GM18517 (cell line): Measurements from ENCODE around the gene KLF9.

ENCODE experiments used
- ATAC-seq: cut with Tn5 transposase; IDR thresholded peaks from one replicate; pipeline ENCODE4 v1.9.1; 2021; ENCODE audit warnings: mild to moderate bottlenecking, moderate library complexity; ENCODE audit not compliant: unreplicated experiment

Gene KLF9

DNA sequence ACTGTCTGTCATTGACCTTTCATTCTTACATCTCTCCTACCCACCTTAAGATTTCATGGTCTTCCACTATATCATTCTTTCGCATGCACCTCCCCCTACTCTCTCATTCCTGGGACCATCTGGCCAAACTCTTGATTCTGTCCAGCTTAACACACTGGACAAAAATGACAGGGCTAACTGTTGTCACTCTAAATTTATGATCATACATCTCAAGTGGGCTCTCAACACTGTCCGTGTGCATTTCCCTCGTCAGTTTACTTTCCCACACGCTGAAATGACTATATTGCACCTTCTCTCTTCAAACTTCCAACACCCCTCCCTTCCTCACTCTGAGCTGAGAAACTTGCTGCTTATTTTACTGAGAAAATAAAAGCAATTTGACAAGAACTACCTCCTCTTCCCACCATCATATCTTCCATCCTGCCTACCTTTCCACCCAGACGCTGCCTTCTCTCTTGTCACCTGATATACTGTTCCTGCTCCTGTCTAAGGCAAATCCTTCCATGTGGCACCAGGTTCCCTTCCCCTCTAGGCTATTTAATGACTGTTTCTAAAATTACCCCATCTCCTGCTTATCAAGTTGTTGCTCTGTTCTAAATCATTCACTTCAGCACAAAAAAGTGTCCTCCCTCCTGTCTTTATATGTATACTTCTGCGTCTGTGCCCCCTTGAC is 8.1 kb upstream of the KLF9 start:
- ATAC-seq: no peak

DNA sequence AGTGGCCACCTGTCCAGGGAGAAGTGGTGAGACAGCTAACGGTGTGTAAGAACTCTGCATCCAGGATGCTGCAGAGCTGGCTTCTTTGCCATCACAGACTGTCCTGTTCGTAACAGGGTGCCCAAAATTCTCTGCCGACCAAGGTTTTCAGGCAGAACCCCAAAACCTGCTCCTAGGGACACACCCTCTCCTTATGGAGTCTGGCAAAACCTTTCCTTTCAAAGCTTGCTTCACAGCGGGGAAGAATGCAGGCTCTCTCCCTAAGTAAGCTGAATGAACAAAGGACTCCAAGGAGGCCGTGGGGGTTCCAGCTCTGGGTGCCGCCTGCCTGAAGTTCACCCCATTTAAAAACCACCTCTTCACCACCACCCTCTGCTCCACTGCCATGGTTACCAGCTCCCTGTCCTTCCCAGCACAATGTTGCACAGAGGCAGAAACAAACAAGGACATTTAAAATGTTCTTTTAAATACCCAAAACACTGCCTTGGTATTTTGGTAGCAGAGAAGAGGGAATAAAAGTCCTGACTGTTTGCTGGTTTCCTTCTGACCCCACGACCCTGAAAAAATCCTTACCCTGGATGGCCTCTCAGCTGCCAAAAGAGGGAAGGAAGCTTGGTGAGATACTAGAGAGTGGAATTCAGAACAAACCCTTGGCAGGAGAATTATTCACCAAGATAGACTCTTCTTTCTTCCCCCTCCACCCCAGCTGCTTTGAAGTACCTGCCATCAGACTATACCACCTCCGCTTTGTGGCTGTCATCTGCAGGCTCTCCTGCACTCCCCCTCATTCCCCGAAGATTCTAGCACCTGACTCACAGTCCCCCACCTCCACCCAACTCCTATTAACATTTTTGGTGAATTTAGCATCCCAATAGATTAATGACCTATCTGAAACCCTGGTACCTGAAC is 7.1 kb upstream of the KLF9 start:
- ATAC-seq: no peak

DNA sequence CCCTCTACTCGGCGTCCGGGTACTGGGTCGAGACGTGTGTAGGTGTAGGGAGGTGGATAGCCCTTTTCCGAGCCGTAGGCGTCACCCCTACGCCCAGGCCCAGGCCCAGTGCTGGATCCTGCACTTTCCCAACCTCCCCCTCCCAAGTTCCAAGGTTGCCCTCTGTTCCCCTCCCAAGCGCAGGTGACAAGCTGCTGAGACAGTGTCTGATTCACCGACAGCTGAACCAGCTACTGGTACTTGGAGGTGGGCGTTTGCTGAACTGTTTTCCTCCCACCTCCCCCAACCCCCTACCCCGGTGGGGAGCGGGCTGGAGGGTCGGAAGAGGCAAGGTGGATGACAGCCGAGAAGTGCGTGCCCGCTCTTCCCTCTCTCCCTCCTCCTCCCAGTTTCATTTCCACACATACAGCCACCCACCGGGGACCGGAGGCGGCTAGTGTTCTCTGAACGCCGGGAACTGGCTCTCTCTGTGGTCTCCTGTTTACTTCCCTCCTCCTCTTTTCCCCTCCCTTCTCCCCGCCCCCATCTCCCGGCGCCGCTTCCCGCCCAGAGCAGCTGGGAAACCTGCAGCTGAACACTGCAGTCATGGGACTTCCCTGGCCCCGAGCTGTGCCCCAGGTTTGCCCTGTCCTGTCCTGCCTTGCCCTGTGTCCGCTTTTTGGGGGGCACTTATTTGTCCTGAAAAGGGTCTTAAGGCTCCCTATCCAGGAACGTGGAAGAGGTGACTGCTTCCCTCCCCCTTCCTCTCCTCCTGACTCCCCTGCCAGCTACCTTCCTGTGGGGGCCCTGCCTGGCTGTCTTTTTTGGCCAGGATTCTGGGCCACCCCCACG is 6.2 kb upstream of the KLF9 start:
- peak; percentile 8 for ATAC-seq

DNA sequence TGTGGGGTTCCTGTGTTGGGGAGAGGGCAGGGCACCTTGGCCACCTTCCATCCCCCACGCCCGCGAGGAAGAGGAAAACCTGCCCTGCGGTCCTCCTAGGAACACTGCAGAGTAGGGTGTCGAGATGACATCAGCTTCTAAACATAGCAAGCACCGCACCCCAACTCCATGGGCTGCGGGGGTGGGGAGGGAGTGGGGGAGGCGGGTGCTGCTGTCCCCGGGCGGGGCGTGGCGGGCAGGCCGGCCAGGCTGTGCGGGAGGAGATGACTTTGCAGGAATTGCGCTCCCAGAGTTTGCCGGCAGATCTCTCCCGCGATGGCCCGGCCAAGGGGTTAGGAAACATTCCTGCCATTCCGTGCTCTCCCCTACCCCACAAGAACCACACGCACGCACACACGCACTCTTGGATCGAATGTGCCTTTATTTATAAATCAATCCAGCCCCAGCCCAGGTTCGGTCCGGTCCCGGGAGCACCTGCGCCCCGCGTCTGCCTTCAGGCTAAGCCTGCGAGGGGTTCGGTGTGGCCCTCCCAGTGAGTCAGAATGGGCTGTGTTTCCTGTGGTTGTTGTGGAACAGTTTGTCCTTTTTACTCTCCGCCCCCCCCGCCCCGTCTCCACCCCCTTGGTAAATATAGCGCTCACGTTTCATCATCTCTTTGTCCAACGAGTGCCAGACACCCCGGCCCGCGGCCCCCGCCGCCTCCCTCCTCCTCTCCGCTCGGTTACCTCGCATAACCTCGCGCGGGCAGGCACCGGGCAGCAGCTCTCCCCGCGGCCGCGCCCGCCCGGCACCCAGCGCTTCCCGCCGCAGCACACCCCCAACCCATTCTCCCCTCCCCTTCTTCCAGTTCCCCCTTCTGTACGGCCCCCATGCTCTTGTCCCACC is 5.3 kb upstream of the KLF9 start:
- peak; percentile 28 for ATAC-seq

DNA sequence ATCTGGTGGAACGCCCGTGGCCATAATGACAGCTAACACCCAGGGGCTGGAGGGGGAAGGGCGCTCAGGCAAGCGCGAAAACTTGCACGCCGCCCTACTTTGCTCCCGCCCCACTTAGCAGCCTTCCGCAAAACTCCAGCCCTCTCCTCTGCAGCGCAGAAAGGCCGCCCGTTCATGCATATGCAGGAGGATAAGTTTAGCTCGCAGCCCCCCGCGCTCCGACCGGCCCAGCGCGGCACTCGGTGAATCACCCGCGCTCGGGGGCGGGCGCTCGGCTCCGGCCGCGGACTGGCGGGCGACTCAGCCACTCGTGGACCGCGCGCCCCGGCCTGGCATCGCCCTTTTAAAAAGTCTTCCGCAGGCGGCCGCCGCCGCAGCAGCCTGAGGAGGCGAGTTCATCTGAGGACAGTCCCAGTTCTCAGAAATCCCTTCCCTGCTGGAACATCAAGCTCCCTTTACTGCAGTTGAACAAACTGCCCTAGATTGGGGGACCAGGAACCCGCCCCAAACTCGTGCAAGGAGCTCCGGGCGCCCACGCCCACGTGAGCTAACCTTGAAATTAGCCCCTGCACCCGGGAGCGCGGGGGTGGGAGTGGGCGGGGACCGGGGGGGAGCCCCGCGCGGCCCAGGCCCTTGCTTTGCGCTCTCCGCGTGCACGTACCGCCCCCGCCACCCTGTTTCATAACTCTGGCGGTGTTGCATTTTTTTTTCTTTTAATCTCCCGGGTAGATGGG is 4.5 kb upstream of the KLF9 start:
- ATAC-seq: peak; percentile 57

DNA sequence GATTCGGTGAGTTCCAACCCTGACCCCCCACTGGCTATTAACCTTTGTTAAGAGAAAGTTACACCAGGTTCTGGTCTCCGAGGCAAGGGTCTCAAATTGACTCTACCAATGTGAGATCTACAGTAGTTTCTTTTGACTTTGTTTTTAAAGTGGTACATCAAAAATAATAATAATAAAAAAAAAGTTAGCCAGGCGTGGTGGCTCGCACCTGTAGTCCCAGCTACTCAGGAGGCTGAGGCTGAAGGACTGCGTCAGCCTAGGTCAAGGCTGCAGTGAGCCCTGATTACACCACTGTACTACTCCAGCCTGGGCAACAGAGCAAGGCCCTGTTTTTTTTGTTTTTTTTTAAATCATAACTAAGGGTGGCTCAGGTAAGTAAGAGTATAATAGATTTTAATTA is 1.0 kb upstream of the KLF9 start:
- ATAC-seq: no peak

DNA sequence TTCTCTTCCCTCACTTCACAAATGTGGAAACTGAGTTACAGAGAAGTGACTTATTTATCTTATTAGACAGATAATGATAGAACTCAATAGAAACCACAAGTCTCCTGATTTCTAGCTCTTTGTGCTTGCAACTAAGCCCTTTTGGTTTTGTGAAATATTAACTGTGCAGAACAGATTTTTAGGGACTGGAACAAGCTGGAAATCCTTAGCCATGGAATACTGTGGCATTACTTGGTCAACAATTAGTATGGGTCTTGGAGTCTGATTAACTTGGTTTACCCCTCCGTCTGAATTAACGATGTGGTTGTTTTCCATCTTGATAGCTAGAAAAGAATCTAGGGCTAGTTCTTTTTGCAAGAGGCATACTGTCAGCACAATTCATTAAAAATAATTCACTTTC is 584 bp upstream of the KLF9 start:
- ATAC-seq: no peak

DNA sequence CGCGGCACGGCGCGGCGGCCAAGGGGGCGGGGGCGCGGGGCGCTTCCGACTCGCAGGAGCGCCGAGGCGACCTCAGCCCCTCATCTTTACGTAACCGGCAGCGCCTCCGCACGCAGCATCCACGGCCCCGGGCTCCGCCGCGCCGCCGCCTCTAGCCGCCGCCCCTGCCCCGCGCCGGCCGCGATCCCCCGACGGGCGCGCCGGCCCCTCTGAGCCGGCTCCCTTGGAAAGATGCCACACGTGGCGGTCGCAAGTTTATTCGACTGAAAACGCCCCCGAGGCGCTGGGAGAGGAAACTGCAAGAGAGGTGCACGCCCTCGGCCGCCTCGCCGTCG is 1.0 kb downstream of the KLF9 start:
- ATAC-seq: peak; percentile 26

DNA sequence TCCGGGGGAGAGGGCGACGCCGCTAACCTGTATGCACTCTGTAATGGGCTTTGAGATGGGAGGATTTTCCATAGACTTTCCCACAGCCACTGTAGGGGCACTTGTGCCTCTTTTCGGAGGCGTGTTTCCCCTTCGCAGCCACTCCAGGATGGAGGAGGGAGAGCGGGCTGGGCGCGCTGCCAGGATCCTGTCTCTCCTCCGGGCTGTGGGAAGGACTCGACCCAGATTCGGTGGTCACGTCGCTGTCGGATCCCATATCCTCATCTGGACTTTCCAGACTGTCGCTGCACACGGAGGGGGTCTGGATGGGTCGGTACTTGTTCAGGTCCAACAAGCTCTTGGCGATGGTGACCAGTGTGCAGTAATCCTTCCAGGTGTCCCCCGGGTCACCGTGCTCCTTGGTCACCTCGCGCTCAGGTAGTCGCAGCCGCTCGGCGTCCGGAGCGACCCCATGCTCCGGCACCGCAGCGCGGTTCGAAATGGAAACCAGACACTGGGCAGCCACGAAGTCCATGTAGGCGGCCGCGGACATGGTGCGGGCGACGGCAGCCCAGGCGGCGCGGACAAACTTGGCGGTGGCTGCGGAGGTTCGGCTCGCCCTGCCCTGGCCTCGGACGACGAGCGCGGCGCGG is 1.5 kb downstream of the KLF9 start:
- ATAC-seq: peak; percentile 1

DNA sequence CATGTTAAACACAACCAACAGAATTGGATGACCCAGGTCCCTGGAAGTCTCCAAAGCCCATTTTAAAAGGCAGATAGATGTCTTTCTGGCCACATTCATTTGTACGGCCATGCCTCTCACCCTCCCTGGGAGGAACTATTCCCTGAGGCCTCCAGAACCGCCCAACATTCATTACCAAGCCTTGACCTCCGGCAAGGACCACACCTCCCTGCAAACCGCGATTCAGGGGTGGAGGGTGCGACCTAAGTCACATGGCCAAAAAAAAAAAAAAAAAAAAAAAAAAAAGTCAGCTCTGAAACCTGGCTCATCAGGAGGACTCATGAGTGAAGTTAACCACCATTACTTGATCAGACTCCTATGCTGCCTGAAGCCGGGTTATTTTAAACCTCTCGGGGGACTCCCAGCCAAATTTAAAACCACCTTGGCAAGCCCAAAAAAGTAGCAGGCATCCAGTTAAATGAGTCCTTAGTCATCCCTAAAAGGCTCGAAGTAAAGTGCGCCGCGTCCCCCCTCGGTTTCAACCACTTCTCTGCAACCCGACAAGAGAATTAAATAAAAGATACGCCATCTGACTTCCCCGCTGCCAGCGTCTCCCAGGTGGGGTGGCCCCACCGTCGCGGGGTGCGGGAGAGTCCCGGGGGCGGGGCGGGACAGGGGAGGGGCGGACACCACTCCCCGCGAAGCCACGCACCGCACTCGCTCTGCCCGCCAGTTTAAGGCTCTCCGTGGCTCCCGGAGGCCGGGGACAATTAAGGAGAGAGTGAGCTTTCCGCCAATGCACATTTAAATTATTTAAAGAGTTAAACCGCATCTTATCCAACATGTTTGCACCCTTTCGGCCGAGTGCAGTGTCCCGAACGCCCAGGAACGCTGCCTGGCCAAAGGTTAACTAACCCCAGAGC is 2.3 kb downstream of the KLF9 start:
- peak; percentile 34 for ATAC-seq

DNA sequence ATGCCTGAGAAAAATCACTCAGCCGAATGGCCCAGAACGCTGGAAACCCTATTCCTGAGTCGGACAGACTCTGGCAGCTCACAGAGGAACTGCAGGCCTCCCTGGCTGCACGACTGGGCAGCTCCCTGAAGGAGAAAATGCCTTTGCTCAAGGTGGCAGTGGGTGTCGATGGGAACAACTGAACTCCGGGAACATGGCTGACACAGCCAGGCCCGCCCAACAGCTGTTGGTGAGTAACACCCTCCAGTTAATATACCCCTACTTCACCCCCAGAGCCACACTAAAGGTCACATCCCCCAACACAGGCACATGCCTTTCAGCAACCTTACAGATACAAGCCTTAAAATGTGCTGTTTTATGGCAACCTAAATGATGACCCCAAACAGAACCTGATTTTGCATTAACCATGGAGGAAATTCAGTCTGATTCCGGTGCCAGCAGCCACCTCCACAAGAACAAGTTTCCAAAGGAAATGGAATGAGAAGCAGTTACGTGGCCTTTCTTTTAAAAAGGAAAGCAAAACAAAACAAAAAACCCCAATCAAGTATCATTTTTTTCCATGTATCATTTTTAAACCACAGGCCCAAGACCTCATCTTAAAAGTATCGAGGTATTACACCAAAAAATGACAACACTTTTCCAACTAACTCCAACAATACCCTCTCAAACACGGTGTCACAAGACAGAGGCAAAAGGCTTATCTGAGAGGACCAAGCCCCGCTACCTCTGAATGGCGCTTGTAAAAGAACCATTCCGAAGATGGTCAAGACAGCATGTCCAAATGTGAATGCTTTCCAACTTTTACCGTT is 3.1 kb downstream of the KLF9 start:
- ATAC-seq: no peak

DNA sequence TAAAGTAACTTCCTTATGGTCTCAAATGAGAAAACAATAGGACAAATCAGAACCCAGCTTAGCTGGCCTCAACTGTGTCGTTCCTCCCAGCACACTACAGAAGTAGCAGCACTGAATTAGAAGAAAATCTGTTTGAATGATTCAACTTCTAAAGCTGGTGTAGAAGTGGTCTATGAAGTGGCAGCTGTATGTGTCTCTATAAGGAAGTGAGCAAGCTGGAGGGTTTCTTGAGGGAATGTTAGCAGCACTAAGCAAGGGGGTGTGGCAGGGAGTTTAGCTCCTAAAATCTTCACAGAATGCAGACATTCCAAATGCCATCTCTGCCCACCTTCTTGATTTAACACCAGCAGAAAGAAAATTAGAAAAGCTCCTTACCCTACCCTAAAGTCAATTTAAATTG is 4.1 kb downstream of the KLF9 start:
- ATAC-seq: no peak

DNA sequence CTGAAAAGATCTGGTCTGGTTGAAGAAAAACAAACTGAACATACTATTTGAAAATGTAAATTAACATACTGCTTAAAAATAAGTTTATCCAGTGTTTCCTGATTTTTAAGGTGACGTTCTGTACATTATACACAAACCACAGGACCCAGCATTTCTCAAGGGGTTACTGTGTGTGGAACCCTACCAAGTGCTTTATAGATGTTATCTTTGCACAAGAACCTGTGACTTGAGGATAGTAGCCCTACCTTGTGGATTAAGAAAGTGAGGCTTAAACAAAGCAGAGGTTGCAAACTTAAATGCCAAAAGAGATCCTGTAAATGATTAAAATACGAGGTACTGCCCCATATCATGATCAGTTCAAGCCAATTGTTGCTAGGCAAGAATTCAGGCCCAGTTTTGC is 4.7 kb downstream of the KLF9 start:
- ATAC-seq: no peak

DNA sequence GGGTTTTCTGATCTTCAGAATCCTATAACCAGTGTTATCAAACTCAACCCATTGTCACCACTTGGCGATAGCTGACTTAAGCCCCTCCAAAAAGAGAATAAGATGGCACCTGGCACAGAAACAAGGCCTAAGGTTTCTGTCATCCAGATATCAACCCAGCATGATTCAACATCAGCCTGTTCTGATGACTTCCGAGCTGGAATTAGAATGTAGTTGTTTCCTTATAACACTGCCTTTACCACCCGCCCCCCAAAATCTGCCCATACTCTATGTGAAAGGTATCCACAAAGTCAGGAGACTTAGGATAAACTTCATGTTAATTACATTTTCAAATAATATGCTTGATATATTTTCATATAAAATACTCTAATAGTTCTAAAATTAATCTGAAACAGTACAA is 5.2 kb downstream of the KLF9 start:
- ATAC-seq: no peak

DNA sequence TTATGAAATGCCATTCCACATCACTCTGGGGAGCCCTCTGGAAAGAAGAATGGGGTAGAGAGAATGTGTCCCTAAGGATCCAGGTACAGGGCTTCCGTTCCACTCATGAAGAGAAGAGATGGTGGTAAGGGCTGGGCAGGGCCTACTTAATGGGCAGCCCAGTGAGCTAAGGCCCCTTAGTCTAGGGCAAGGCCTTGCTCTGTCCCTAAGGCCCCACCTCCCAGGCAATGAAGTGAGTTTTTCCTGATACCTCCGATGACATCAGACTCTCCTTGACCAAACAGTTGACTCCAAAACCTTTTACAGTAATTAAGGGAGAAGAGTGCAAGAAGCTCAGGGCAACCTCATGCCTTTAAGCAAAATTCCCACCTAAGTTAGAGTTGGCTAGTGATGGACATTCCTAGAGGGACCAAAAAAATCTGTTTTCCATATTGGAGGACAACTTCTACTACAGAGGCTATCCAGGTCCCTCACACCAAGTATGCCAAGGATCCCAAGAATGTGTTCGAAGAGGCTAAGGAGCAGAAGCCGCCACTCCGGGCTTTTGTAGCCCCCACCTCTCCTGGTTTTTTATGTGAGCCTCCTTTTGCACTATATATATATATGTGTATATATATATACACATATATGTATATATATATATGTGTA is 5.9 kb downstream of the KLF9 start:
- ATAC-seq: no peak

DNA sequence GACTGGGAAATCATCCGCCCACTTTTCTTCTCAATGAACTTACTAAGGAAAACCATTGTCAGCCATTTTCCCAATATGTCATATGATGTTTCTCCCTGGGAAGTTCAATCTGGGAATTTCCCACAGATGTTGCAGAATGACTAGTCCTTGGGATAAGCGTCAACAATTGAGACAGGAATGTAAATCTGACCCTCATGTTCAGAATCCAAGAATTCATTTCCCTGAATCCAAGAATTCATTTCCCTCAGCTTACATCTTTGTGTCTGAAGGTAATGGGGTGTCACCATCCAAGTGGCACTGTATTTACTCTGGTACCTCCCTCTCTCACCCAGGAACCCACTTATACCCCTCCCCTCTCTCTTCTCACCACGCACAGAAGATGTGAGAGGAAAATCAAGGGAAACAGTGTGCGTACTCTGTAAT is 7.4 kb downstream of the KLF9 start:
- no peak for ATAC-seq

DNA sequence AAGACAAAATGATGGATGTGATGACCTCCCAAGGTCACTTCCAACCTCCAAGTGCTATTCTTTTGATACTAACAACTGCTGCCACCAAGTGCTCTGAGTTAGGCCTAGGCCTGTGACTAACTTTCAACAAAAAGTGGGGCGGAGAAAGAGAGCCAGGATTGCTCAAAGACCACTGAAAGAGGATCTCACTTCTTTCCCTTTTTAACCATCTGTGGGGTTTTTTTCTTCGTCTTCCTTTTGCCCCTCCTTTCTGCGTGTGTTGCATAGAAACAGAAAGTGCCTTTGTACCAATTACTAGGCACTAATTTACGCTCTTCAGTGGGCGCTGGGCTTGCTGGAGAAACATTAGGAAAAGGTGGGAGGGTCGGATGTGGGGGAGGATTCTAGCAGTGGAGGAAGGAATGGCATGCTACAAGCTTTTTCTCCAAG is 8.0 kb downstream of the KLF9 start:
- peak; percentile 76 for ATAC-seq
